Body of pancreas (tissue), 4 donors: ENCODE results near the gene LDB2. TPM values are rescaled to one million over a fixed set of nuclear protein-coding genes. Genes with fewer than 3 reads are reported as not detected.

Experiments
- ATAC-seq: fragments of 150-250 bp; one replicate; pipeline ENCODE4 v1.9.1; 2016
- DNase-seq, 4 donors: peaks; one replicate each; pipeline ENCODE4 v3.0.0-alpha.2; 2019
- H3K27ac ChIP-seq, 4 donors: fragments of 200-600 bp; sonication (generic); 1 replicate in 3 of 4; 2 replicates in 1 of 4; pipeline versions ENCODE4 v1.5.1 to v1.6.1; 2016 to 2019; ENCODE audit warnings: mild to moderate bottlenecking in 1 of 4, mixed read lengths in 1 of 4, moderate library complexity in 1 of 4
- H3K27me3 ChIP-seq, 2 donors: fragments of 200-600 bp; sonication (generic); one replicate each; pipeline ENCODE4 v1.6.0; 2016; ENCODE audit warnings: mild to moderate bottlenecking in 1 of 2
- H3K36me3 ChIP-seq, 2 donors: fragments of 200-600 bp; sonication (generic); replicated peaks in 1 of 2; 2 replicates each; pipeline ENCODE4 v1.5.1; 2016; ENCODE audit warnings: low read depth in 2 of 2; ENCODE audit not compliant: insufficient read depth in 1 of 2
- H3K4me1 ChIP-seq: fragments of 200-600 bp; sonication (generic); one replicate; pipeline ENCODE4 v1.6.0; 2016
- H3K4me3 ChIP-seq, 2 donors: fragments of 200-600 bp; sonication (generic); 1 replicate in 1 of 2; 2 replicates in 1 of 2; pipeline ENCODE4 v1.5.1; 2016 to 2019
- H3K9me3 ChIP-seq, 3 donors: fragments of 200-600 bp; sonication (generic); 1 replicate in 2 of 3; 2 replicates in 1 of 3; pipeline ENCODE4 v1.5.1; 2016
- CTCF ChIP-seq, 7 experiments: fragments of 450-650 bp in 4 of 7; fragments of 200-600 bp in 3 of 7; sonication (generic) in 3 of 7; IDR thresholded peaks; one replicate each; pipeline ENCODE4 v1.5.1; 2016 to 2019; ENCODE audit warnings: antibody characterized with exemption in 7 of 7
- POLR2A ChIP-seq, 3 donors: fragments of 450-650 bp; IDR thresholded peaks; one replicate each; pipeline ENCODE4 v1.6.1; 2016; ENCODE audit warnings: antibody characterized with exemption in 3 of 3, mild to moderate bottlenecking in 2 of 3
- WGBS, 2 donors: methylation state at CpG; one replicate each; pipeline ENCODE4 v1.1.5; 2017; 5-methylcytosine and 5-hydroxymethylcytosine counted together
- intact Hi-C: fragments of 100-400 bp; cut with DNase I; formaldehyde crosslinking; loops from one replicate; pipeline ENCODE4 v1.15.1; 2023
- total RNA-seq, 2 donors: library from RNA; depleted of rRNA; stranded (reverse); fragments of >200 nt; gene quantifications; one replicate each; pipeline ENCODE4 v1.1.0, GENCODE V29; 2016

LDB2 gene
- total RNA-seq, 2 donors from 2014 or later: 14.8 to 16.5 TPM

- Histone ChIP-seq H3K36me3 (no peaks in the 10 kb centered on the region), H3K27me3 (no peaks in the 10 kb centered on the region), H3K4me3 (no peak overlapping the region), H3K4me1 (no peaks in the 10 kb centered on the region), H3K9me3 (no peaks in the 10 kb centered on the region), H3K27ac (no peak overlapping the region)
- intact Hi-C loops: no loop called here
- DNase-seq (no peak), ATAC-seq (no peak)
- no peak for TF ChIP-seq POLR2A (IDR thresholded peaks at IDR 0.05)
- TF ChIP-seq CTCF (IDR thresholded peaks at IDR 0.05): no peak
- WGBS, 2 donors: 45 to 57% methylated on average over 2 to 4 of the region's 4 CpGs
These were observed 10.6 kb downstream of the LDB2 start for GRCh38 chr4:16887887-16888286.

DNA sequence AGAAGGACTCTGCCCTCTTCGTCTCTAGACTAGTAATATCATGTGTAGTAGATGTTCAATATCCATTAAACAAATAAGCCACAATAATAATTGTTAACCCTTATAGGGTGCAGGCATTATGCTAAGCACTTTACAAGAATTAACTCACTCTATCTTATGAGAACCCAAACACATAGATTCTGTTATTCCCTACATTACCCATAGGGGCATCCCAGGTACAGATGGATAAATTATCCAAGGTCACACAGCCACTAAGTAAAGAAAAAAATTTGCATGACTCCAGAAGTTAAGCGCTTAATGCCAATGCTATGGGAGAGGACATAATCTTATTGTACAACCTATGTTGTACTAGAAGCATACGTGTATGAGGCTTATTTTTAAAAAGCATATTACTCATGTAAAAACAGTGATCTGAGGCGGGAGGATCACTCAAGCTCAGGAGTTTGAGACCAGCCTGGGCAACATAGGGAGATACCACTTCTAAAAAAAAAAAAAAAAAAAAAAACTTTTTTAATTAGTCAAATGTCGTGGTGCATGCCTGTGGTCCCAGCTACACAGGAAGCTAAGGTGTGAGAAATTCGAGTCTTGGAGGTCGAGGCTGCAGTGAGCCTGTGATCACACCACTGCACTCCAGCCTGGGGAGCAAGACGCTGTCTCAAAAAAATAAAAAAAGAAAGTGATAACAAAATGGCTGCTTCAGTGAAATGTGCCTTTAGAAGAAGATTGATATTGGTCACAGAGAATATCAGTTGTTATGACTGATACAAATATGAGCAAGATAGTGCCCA is 13.6 kb downstream of the LDB2 start:
- Histone ChIP-seq H3K9me3 (no peaks in the 10 kb centered on the region), H3K27ac (no peak overlapping the region), H3K27me3 (no peaks in the 10 kb centered on the region), H3K4me1 (no peaks in the 10 kb centered on the region), H3K36me3 (no peaks in the 10 kb centered on the region), H3K4me3 (no peak overlapping the region)
- DNase-seq: no peak
- 65 to 76% methylated on average over 8 of the region's 8 CpGs for WGBS, 2 donors
- ATAC-seq: no peak
- no peak for TF ChIP-seq POLR2A (IDR thresholded peaks at IDR 0.05)
- no peak for TF ChIP-seq CTCF (IDR thresholded peaks at IDR 0.05)
- intact Hi-C loops: no loop called here

DNA sequence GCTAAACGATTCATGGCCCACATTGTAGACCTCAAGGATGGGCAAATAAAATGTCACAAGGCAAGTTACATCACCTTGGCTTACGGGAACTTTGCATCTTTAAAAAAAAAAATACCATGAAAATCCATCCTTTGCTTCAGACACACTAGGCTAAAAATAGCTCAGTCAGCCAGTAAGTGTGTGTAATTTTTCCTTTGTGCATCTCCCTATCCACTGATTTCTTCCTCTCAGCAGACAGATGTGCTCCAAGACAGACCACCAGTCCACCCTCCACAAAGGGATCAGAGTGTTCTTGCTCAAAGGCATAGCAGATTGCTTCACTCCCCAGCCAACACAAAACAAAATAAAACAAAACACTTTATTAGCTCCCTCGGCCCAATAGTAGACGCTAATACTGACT is 14.6 kb downstream of the LDB2 start:
- 75 to 79% methylated on average over 4 of the region's 4 CpGs for WGBS, 2 donors
- Histone ChIP-seq H3K27me3 (no peaks in the 10 kb centered on the region), H3K27ac (no peak overlapping the region), H3K4me3 (no peak overlapping the region), H3K9me3 (no peaks in the 10 kb centered on the region), H3K36me3 (no peaks in the 10 kb centered on the region), H3K4me1 (no peaks in the 10 kb centered on the region)
- intact Hi-C loops: no loop called here
- ATAC-seq (no peak), DNase-seq (no peak)
- TF ChIP-seq POLR2A (IDR thresholded peaks at IDR 0.05): no peak
- TF ChIP-seq CTCF (IDR thresholded peaks at IDR 0.05): no peak

DNA sequence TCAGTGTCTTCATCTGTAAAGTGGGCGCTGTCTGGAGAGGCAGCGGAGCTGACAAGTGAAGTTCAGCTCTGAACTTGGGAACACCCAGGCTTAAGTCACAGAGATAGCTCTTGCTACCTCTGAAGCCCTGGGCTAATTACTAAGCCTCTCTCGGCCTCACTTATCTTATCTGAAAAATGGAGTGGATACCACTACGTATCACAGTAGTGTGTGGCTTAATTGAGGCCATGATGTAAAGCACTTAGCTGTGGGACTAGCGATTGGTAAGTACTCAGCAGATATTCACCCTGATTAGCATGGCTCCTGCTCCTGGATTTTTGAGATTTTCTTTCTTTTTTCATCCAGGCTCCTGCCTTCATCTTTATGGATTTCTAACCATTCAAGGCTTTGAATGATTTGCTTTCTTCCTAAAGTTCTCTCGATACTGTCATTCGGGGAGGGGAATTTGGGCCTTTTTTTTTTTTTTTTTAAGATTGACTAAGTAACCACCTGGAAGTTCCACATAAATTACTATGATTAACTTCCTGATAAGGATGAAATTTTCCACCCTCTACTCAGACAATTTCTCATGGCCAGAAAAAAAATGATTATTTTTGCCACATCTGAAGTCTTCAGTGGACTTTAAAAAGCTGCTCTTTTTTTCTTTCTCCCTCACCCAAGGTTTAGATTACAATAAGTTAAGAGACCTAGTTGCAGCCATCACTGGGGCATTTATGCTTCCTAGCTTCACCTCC is 17.1 kb downstream of the LDB2 start:
- no peak for DNase-seq
- Histone ChIP-seq H3K4me3 (no peak overlapping the region), H3K36me3 (no peaks in the 10 kb centered on the region), H3K27ac (no peak overlapping the region), H3K27me3 (no peaks in the 10 kb centered on the region), H3K9me3 (no peaks in the 10 kb centered on the region), H3K4me1 (no peaks in the 10 kb centered on the region)
- intact Hi-C loops: no loop called here
- TF ChIP-seq CTCF (IDR thresholded peaks at IDR 0.05): no peak
- TF ChIP-seq POLR2A (IDR thresholded peaks at IDR 0.05): no peak
- ATAC-seq: no peak
- 63 to 74% methylated on average over 7 of the region's 7 CpGs for WGBS, 2 donors
